Transverse colon (tissue), 4 donors: ENCODE measurements around the gene SPATA24. TPM values are rescaled to one million over a fixed set of nuclear protein-coding genes. Genes with fewer than 3 reads are reported as not detected.

ENCODE experiments used
- DNase-seq: peaks from one replicate; pipeline ENCODE4 v3.0.0-alpha.2; 2019
- H3K27ac ChIP-seq, 4 donors: fragments of 200-600 bp; sonication (generic); 2 replicates each; pipeline ENCODE4 v1.5.1; 2016 to 2018; ENCODE audit warnings: inconsistent platforms in 4 of 4
- H3K27me3 ChIP-seq: fragments of 200-600 bp; sonication (generic); 2 replicates; pipeline ENCODE4 v1.5.1; 2017; ENCODE audit warnings: inconsistent platforms
- H3K36me3 ChIP-seq, 4 donors: fragments of 200-600 bp; sonication (generic); 2 replicates each; pipeline ENCODE4 v1.5.1; 2017 to 2019; ENCODE audit warnings: inconsistent platforms in 4 of 4
- H3K4me1 ChIP-seq, 4 donors: fragments of 200-600 bp; sonication (generic); 2 replicates each; pipeline ENCODE4 v1.5.1; 2017 to 2020; ENCODE audit warnings: inconsistent platforms in 4 of 4
- H3K4me3 ChIP-seq, 4 donors: fragments of 200-600 bp; sonication (generic); 1 replicate in 1 of 4; 2 replicates in 3 of 4; pipeline versions ENCODE4 v1.5.1 to v1.6.1; 2017 to 2019; ENCODE audit warnings: inconsistent platforms in 4 of 4
- H3K9me3 ChIP-seq, 2 donors: fragments of 200-600 bp; sonication (generic); 2 replicates each; pipeline ENCODE4 v1.5.1; 2017 to 2019; ENCODE audit warnings: inconsistent platforms in 2 of 2
- CTCF ChIP-seq, 5 experiments: fragments of 200-600 bp in 3 of 5; fragments of 450-650 bp in 2 of 5; sonication (generic) in 3 of 5; IDR thresholded peaks; 1 replicate in 2 of 5; 2 replicates in 3 of 5; pipeline ENCODE4 v1.5.1; 2016 to 2017; ENCODE audit warnings: antibody characterized with exemption in 5 of 5, inconsistent platforms in 3 of 5, mild to moderate bottlenecking in 2 of 5, moderate library complexity in 1 of 5
- EP300 ChIP-seq: sonication (generic); formaldehyde crosslinking; IDR thresholded peaks from one replicate; pipeline ENCODE4 v1.6.1; 2017; ENCODE audit warnings: antibody characterized with exemption, low read depth
- POLR2A ChIP-seq: fragments of 450-650 bp; IDR thresholded peaks from one replicate; pipeline ENCODE4 v1.6.1; 2016; ENCODE audit warnings: antibody characterized with exemption, mild to moderate bottlenecking, moderate library complexity
- POLR2AphosphoS5 ChIP-seq, 3 donors: sonication (generic); formaldehyde crosslinking; IDR thresholded peaks; one replicate each; pipeline ENCODE4 v1.6.1; 2016; ENCODE audit warnings: antibody characterized with exemption in 3 of 3
- WGBS, 2 donors: methylation state at CpG; one replicate each; pipeline ENCODE4 v1.1.5; 2018; ENCODE audit warnings: low coverage in 1 of 2; 5-methylcytosine and 5-hydroxymethylcytosine counted together
- in situ Hi-C, 4 donors: fragments of 200-750 bp; cut with MboI; loops; one replicate each; pipeline versions ENCODE4 v1.15.0 to v1.15.1; 2017; ENCODE audit warnings: low sequenced_read_pairs in 3 of 4, low pct_ligation_motif_present in 1 of 4, low pct_unique_long_range_greater_than_20kb in 1 of 4
- intact Hi-C: fragments of 100-400 bp; cut with DNase I; formaldehyde crosslinking; loops from one replicate; pipeline ENCODE4 v1.15.1; 2023; ENCODE audit warnings: low total_unique reads
- total RNA-seq, 4 donors: library from RNA; depleted of rRNA; stranded (reverse); fragments of >200 nt; gene quantifications; one replicate each; pipeline ENCODE4 v1.1.0, GENCODE V29; 2016

Gene SPATA24
- total RNA-seq, 4 donors from 2014 or later, result 3.0 TPM; not detected in 2

GRCh38 chr5:139376364-139376763, 27.5 kb downstream of the SPATA24 start:
- no peak overlapping the region for H3K4me3 ChIP-seq
- in situ Hi-C loops, result no loop called here
- WGBS, 2 donors, result 85 to 94% methylated on average over 4 to 7 of the region's 7 CpGs

GRCh38 chr5:139374909-139375308, 29.0 kb downstream of the SPATA24 start:
- H3K9me3 ChIP-seq, result no peaks in the 10 kb centered on the region
- intact Hi-C loops, result no loop called here
- peak overlapping the region in 1 of 4 donors; percentile 83 for H3K27ac ChIP-seq
- H3K27me3 ChIP-seq, result no peaks in the 10 kb centered on the region
- in situ Hi-C loops, result no loop called here
- H3K4me1 ChIP-seq, result peaks cover 16 to 18% (median 17%) of the 10 kb centered on the region in 4 donors
- TF ChIP-seq POLR2AphosphoS5 (IDR thresholded peaks at IDR 0.05) (no peak), EP300 (no peak), POLR2A (no peak), CTCF (IDR thresholded peaks at IDR 0.05) (no peak)
- DNase-seq, result no peak
- WGBS, 2 donors, result 93% methylated on average over 2 of the region's 2 CpGs; no CpG with 5 or more reads in 1 of the 2 donors
- H3K36me3 ChIP-seq, result peaks cover 0 to under 1% (median 0%) of the 10 kb centered on the region in 4 donors
- no peak overlapping the region for H3K4me3 ChIP-seq

More at GRCh38 chr5:139376364-139376763, 27.5 kb downstream of the SPATA24 start:
- peaks cover 16 to 18% (median 17%) of the 10 kb centered on the region in 4 donors for H3K4me1 ChIP-seq
- no peak overlapping the region for H3K27ac ChIP-seq
- H3K9me3 ChIP-seq, result no peaks in the 10 kb centered on the region
- intact Hi-C loops, result no loop called here
- DNase-seq, result no peak
- H3K27me3 ChIP-seq, result no peaks in the 10 kb centered on the region
- H3K36me3 ChIP-seq, result no peaks in the 10 kb centered on the region
- TF ChIP-seq EP300 (no peak), POLR2AphosphoS5 (IDR thresholded peaks at IDR 0.05) (no peak), POLR2A (no peak), CTCF (IDR thresholded peaks at IDR 0.05) (no peak)

GRCh38 chr5:139371482-139372435, 32.1 kb downstream of the SPATA24 start:
- H3K27ac ChIP-seq, result no peak overlapping the region
- H3K4me3 ChIP-seq, result no peak overlapping the region
- H3K4me1 ChIP-seq, result peaks cover 16 to 18% (median 17%) of the 10 kb centered on the region in 4 donors
- intact Hi-C loops, result no loop called here
- H3K9me3 ChIP-seq, result no peaks in the 10 kb centered on the region
- in situ Hi-C loops, result no loop called here
- no peak for TF ChIP-seq EP300
- TF ChIP-seq POLR2A, result no peak
- no peaks in the 10 kb centered on the region for H3K27me3 ChIP-seq
- no peak for DNase-seq
- WGBS, 2 donors, result 82 to 86% methylated on average over 4 to 7 of the region's 7 CpGs
- H3K36me3 ChIP-seq, result peaks cover 0 to 19% (median 7%) of the 10 kb centered on the region in 4 donors

- H3K4me3 ChIP-seq, result no peak overlapping the region
- H3K27ac ChIP-seq, result no peak overlapping the region
- H3K27me3 ChIP-seq, result no peaks in the 10 kb centered on the region
- peaks cover 0 to 42% (median 18%) of the 10 kb centered on the region in 4 donors for H3K36me3 ChIP-seq
- WGBS, 2 donors, result 88 to 92% methylated on average over 1 of the region's 1 CpG
- no peak for TF ChIP-seq EP300
- TF ChIP-seq CTCF (IDR thresholded peaks at IDR 0.05), result no peak
- no peak for TF ChIP-seq POLR2AphosphoS5 (IDR thresholded peaks at IDR 0.05)
- TF ChIP-seq POLR2A, result no peak
- in situ Hi-C loops, result no loop called here
- H3K9me3 ChIP-seq, result no peaks in the 10 kb centered on the region
- H3K4me1 ChIP-seq, result peaks cover 10 to 16% (median 13%) of the 10 kb centered on the region in 4 donors
- no peak for DNase-seq
- intact Hi-C loops, result no loop called here
Measured at GRCh38 chr5:139369181-139369580, 34.7 kb downstream of the SPATA24 start.
